ENCODE measurements around the gene ARHGEF28. TPM values are rescaled to one million over a fixed set of nuclear protein-coding genes. Genes with fewer than 3 reads are reported as not detected.

ARHGEF28 gene
- polyA plus RNA-seq, 3 donors, result not detected

DNA sequence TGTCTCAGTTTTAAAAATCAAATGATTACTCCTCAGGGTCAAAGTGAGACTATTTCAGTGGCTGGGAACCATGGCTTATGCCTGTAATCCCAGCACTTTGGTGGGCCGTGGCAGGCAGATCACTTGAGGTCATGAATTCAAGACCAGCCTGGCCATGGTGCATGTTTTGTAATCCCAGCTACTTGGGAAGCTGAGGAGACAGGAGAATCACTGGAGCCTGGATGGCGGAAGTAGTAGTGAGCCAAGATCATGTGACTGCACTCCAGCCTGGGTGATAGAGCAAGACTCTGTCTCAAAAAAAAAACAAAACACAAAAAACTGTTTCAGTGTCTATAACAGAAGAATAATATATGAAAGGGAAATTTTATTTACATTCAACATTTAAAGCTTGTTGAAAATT is 182.9 kb downstream of the ARHGEF28 start:
- no peak overlapping the region for H3K27ac ChIP-seq (ENCODE audit: low read depth in 1 of 2, low read length in 2 of 2)
- Mint-ChIP-seq H3K27me3 (ENCODE audit: low read depth in 3 of 3) (peaks cover 2 to 3% (median 3%) of the 10 kb centered on the region in 3 donors), H3K4me1 (peaks cover 5% of the 10 kb centered on the region), H3K36me3 (no peaks in the 10 kb centered on the region), H3K4me3 (no peak overlapping the region), H3K27ac (no peak overlapping the region), H3K9me3 (no peaks in the 10 kb centered on the region)
- no peaks in the 10 kb centered on the region for H3K9me3 ChIP-seq (replicated peaks in 1 of 2; ENCODE audit: control insufficient read depth in 1 of 2, insufficient read depth in 1 of 2, low read length in 2 of 2)
- TF ChIP-seq, protein P1, sequence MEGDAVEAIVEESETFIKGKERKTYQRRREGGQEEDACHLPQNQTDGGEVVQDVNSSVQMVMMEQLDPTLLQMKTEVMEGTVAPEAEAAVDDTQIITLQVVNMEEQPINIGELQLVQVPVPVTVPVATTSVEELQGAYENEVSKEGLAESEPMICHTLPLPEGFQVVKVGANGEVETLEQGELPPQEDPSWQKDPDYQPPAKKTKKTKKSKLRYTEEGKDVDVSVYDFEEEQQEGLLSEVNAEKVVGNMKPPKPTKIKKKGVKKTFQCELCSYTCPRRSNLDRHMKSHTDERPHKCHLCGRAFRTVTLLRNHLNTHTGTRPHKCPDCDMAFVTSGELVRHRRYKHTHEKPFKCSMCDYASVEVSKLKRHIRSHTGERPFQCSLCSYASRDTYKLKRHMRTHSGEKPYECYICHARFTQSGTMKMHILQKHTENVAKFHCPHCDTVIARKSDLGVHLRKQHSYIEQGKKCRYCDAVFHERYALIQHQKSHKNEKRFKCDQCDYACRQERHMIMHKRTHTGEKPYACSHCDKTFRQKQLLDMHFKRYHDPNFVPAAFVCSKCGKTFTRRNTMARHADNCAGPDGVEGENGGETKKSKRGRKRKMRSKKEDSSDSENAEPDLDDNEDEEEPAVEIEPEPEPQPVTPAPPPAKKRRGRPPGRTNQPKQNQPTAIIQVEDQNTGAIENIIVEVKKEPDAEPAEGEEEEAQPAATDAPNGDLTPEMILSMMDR (IDR thresholded peaks at IDR 0.05), result no peak
- no peaks in the 10 kb centered on the region for H3K27me3 ChIP-seq (ENCODE audit: control insufficient read depth in 2 of 2, insufficient read depth in 2 of 2, low read length in 2 of 2)
- no peaks in the 10 kb centered on the region for H4K20me1 ChIP-seq (ENCODE audit: insufficient read depth, low read length)
- H3K4me1 ChIP-seq (ENCODE audit: control insufficient read depth in 1 of 2, insufficient read depth in 2 of 2, low read length in 2 of 2), result no peaks in the 10 kb centered on the region
- H3K4me2 ChIP-seq (replicated peaks; ENCODE audit: extremely low read depth, low read length, poor library complexity, severe bottlenecking), result no peak overlapping the region
- H3K36me3 ChIP-seq (replicated peaks in 1 of 2; ENCODE audit: control insufficient read depth in 1 of 2, insufficient read depth in 2 of 2, low read length in 2 of 2), result no peaks in the 10 kb centered on the region
- H3K4me3 ChIP-seq (replicated peaks in 1 of 3; ENCODE audit: low read depth in 2 of 3, low read length in 3 of 3), result no peak overlapping the region
- H2AFZ ChIP-seq (ENCODE audit: insufficient read depth, low read depth, low read length, poor library complexity, severe bottlenecking), result no peak overlapping the region
- H3K79me2 ChIP-seq (ENCODE audit: insufficient read depth, low read length), result no peaks in the 10 kb centered on the region
- 100% methylated on average over 1 of the region's 2 CpGs for WGBS (ENCODE audit: insufficient coverage)
- no peak for DNase-seq
- intact Hi-C loops (cut with micrococcal nuclease), result no loop called here
- no peak overlapping the region for H3K9ac ChIP-seq (ENCODE audit: insufficient read depth, low read length, poor library complexity, severe bottlenecking)

DNA sequence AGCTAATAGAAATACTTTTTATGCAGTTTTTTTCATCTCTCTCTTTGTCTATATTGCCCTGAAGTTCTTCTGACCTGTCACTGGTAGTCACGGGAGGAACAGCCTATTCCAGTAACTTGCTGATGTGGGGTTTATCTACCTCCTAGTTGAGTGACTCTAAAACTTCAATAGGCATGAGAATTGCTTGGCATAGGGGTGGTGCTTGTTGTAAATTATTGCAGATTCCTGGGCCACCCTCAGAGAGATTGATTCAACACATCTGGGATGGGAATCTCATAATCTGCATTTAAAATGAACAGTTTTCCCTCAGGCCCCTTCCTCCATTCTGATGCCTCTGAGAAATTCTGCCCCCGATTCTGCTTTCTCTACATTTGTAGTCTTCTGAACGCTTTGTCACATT is 184.4 kb downstream of the ARHGEF28 start:
- no peak overlapping the region for H3K4me2 ChIP-seq (replicated peaks; ENCODE audit: extremely low read depth, low read length, poor library complexity, severe bottlenecking)
- no peaks in the 10 kb centered on the region for H4K20me1 ChIP-seq (ENCODE audit: insufficient read depth, low read length)
- TF ChIP-seq, protein P1 (IDR thresholded peaks at IDR 0.05), result no peak
- Mint-ChIP-seq H3K36me3 (no peaks in the 10 kb centered on the region), H3K4me3 (no peak overlapping the region), H3K27ac (no peak overlapping the region), H3K4me1 (peaks cover 5% of the 10 kb centered on the region), H3K9me3 (no peaks in the 10 kb centered on the region), H3K27me3 (ENCODE audit: low read depth in 3 of 3) (peaks cover 2 to 3% (median 3%) of the 10 kb centered on the region in 3 donors)
- no peak overlapping the region for H3K4me3 ChIP-seq (replicated peaks in 1 of 3; ENCODE audit: low read depth in 2 of 3, low read length in 3 of 3)
- H3K9ac ChIP-seq (ENCODE audit: insufficient read depth, low read length, poor library complexity, severe bottlenecking), result no peak overlapping the region
- no peak overlapping the region for H2AFZ ChIP-seq (ENCODE audit: insufficient read depth, low read depth, low read length, poor library complexity, severe bottlenecking)
- intact Hi-C loops (cut with micrococcal nuclease), result no loop called here
- no peaks in the 10 kb centered on the region for H3K79me2 ChIP-seq (ENCODE audit: insufficient read depth, low read length)
- H3K36me3 ChIP-seq (replicated peaks in 1 of 2; ENCODE audit: control insufficient read depth in 1 of 2, insufficient read depth in 2 of 2, low read length in 2 of 2), result no peaks in the 10 kb centered on the region
- no peaks in the 10 kb centered on the region for H3K27me3 ChIP-seq (ENCODE audit: control insufficient read depth in 2 of 2, insufficient read depth in 2 of 2, low read length in 2 of 2)
- H3K27ac ChIP-seq (ENCODE audit: low read depth in 1 of 2, low read length in 2 of 2), result no peak overlapping the region
- H3K9me3 ChIP-seq (replicated peaks in 1 of 2; ENCODE audit: control insufficient read depth in 1 of 2, insufficient read depth in 1 of 2, low read length in 2 of 2), result no peaks in the 10 kb centered on the region
- DNase-seq, result no peak
- H3K4me1 ChIP-seq (ENCODE audit: control insufficient read depth in 1 of 2, insufficient read depth in 2 of 2, low read length in 2 of 2), result no peaks in the 10 kb centered on the region
- no CpG with 5 or more reads among the region's 3 CpGs for WGBS (ENCODE audit: insufficient coverage)

Measured in CD14-positive monocyte (primary cell).